Endothelial cell of umbilical vein (primary cell): ENCODE data around the gene OR6K3. TPM values are rescaled to one million over a fixed set of nuclear protein-coding genes. Genes with fewer than 3 reads are reported as not detected.

Experiments
- BruUV-seq: library from RNA; stranded (reverse); fragments of 400-500 nt; replicated peaks from 2 replicates; lab custom pipeline; 2021; lab: Mats Ljungman, UMichigan
- CTCF ChIA-PET: fragments of 300-600, 350-600 bp; sonication (Branson Sonifier 250); formaldehyde crosslinking; loops from one replicate; lab custom pipeline; 2021; ENCODE audit warnings: antibody characterized with exemption, inconsistent platforms; lab: Charles Lee
- POLR2A ChIA-PET: fragments of 300-600, 350-600 bp; sonication (Branson Sonifier 250); formaldehyde crosslinking; loops from one replicate; lab custom pipeline; 2021; ENCODE audit warnings: antibody characterized with exemption, inconsistent platforms; lab: Charles Lee
- DNase-seq: peaks from one replicate; pipeline ENCODE4 v3.0.0-alpha.2; 2011; ENCODE audit warnings: low read depth, low spot score
- FAIRE-seq: peaks from 2 replicates; lab custom pipeline; 2011; peaks lifted over from hg19 to GRCh38; lab: Jason Lieb, UNC
- H2AFZ ChIP-seq: 2 replicates; pipeline ENCODE4 v1.6.0; 2012; ENCODE audit warnings: low read depth, low read length, control low read depth, inconsistent platforms
- H3K27ac ChIP-seq: 2 replicates; pipeline ENCODE4 v1.5.1; 2011; ENCODE audit warnings: low read depth, mild to moderate bottlenecking, control low read depth, low read length, moderate library complexity; ENCODE audit not compliant: insufficient read depth
- H3K27me3 ChIP-seq, 2 experiments: 2 replicates each; pipeline versions ENCODE4 v1.6.0 to v1.6.1; 2011; ENCODE audit warnings: low read length in 2 of 2, mixed read lengths in 1 of 2; ENCODE audit not compliant: control insufficient read depth in 2 of 2, insufficient read depth in 2 of 2
- H3K36me3 ChIP-seq, 2 experiments: 2 replicates in 1 of 2; 3 replicates in 1 of 2; pipeline ENCODE4 v1.5.1; 2011; ENCODE audit warnings: low read length in 2 of 2, mild to moderate bottlenecking in 1 of 2, moderate library complexity in 1 of 2; ENCODE audit not compliant: control insufficient read depth in 2 of 2, insufficient read depth in 2 of 2; ENCODE audit errors: extremely low read depth in 1 of 2
- H3K4me1 ChIP-seq: 3 replicates; pipeline ENCODE4 v1.5.1; 2011; ENCODE audit warnings: mild to moderate bottlenecking, low read length; ENCODE audit not compliant: control insufficient read depth, insufficient read depth; ENCODE audit errors: extremely low read depth
- H3K4me2 ChIP-seq: 2 replicates; pipeline ENCODE4 v1.6.1; 2011; ENCODE audit warnings: low read length, control low read depth, mixed read lengths; ENCODE audit not compliant: insufficient read depth
- H3K4me3 ChIP-seq, 3 experiments: fragments of 200-600 bp in 1 of 3; sonication (generic), shearing (Covaris generic) in 1 of 3; replicated peaks in 1 of 3; 2 replicates each; pipeline ENCODE4 v1.5.1; 2011 to 2016; ENCODE audit warnings: control low read depth in 3 of 3, low read length in 3 of 3, mild to moderate bottlenecking in 2 of 3, inconsistent platforms in 1 of 3, low read depth in 1 of 3, moderate library complexity in 1 of 3; ENCODE audit not compliant: insufficient read depth in 1 of 3
- H3K79me2 ChIP-seq: 2 replicates; pipeline ENCODE4 v1.6.0; 2012; ENCODE audit warnings: low read length, inconsistent platforms; ENCODE audit not compliant: control insufficient read depth, insufficient read depth
- H3K9ac ChIP-seq: replicated peaks from 2 replicates; pipeline ENCODE3; 2011; ENCODE audit warnings: low read length, control low read depth; ENCODE audit not compliant: insufficient read depth; ENCODE audit errors: extremely low read depth
- H3K9me1 ChIP-seq: replicated peaks from 3 replicates; pipeline ENCODE4 v1.6.0; 2011; ENCODE audit warnings: mild to moderate bottlenecking, low read length; ENCODE audit not compliant: control insufficient read depth, insufficient read depth; ENCODE audit errors: extremely low read depth
- H3K9me3 ChIP-seq: replicated peaks from 2 replicates; pipeline ENCODE4 v1.5.1; 2012; ENCODE audit warnings: low read length, inconsistent platforms; ENCODE audit not compliant: control insufficient read depth, insufficient read depth
- H4K20me1 ChIP-seq: replicated peaks from 2 replicates; pipeline ENCODE3; 2011; ENCODE audit warnings: mild to moderate bottlenecking, low read length; ENCODE audit not compliant: control insufficient read depth, insufficient read depth; ENCODE audit errors: extremely low read depth
- CTCF ChIP-seq, 2 donors: IDR thresholded peaks; 1 replicate in 1 of 2; 2 replicates in 1 of 2; pipeline ENCODE4 v1.5.1; 2011; ENCODE audit warnings: low read length in 2 of 2, mild to moderate bottlenecking in 2 of 2, moderate library complexity in 2 of 2, control low read depth in 1 of 2, inconsistent platforms in 1 of 2, low read depth in 1 of 2; ENCODE audit not compliant: insufficient read depth in 1 of 2; ENCODE audit errors: extremely low read depth in 1 of 2
- EZH2 ChIP-seq: IDR thresholded peaks from 2 replicates; pipeline ENCODE4 v1.6.1; 2012; ENCODE audit warnings: borderline replicate concordance, low read depth, mild to moderate bottlenecking, moderate library complexity, low read length, inconsistent platforms; ENCODE audit not compliant: severe bottlenecking
- FOS ChIP-seq: IDR thresholded peaks from 2 replicates; pipeline ENCODE4 v1.6.1; 2011; ENCODE audit warnings: mild to moderate bottlenecking, low read length, moderate library complexity, borderline replicate concordance; ENCODE audit not compliant: insufficient read depth
- GATA2 ChIP-seq: IDR thresholded peaks from 2 replicates; pipeline ENCODE4 v1.7.0; 2011; ENCODE audit warnings: low read depth, mild to moderate bottlenecking, moderate library complexity, mixed read lengths, low read length; ENCODE audit not compliant: insufficient read length, insufficient read depth
- JUN ChIP-seq: IDR thresholded peaks from 2 replicates; pipeline ENCODE4 v1.6.1; 2011; ENCODE audit warnings: borderline replicate concordance, low read depth; ENCODE audit not compliant: insufficient read length, insufficient read depth
- MAX ChIP-seq: IDR thresholded peaks from 2 replicates; pipeline ENCODE4 v1.6.1; 2011; ENCODE audit not compliant: insufficient read depth, insufficient read length
- MYC ChIP-seq: IDR thresholded peaks from one replicate; pipeline ENCODE4 v1.6.1; 2011; ENCODE audit warnings: mild to moderate bottlenecking, low read depth, low read length
- POLR2A ChIP-seq: IDR thresholded peaks from 2 replicates; pipeline ENCODE4 v1.6.1; 2012; ENCODE audit warnings: low read depth, mild to moderate bottlenecking, control low read depth, low read length
- POLR2AphosphoS5 ChIP-seq: IDR thresholded peaks from 2 replicates; pipeline ENCODE4 v1.6.1; 2012; ENCODE audit warnings: low read depth, mild to moderate bottlenecking, control low read depth, low read length, moderate library complexity; ENCODE audit not compliant: insufficient read depth
- dilution Hi-C: fragments of 300-500 bp; cut with MboI; formaldehyde crosslinking; loops from one replicate; pipeline ENCODE4 v1.15.0; 2019; ENCODE audit warnings: low sequenced_read_pairs; ENCODE audit not compliant: extremely low pct_ligation_motif_present
- intact Hi-C: fragments of 100-400 bp; cut with micrococcal nuclease; formaldehyde crosslinking; loops from one replicate; pipeline ENCODE4 v1.10.0; 2022
- polyA plus RNA-seq, 4 experiments: library from polyadenylated mRNA; depleted of rRNA in 3 of 4; stranded (reverse) in 3 of 4; unstranded in 1 of 4; fragments of >200 nt; gene quantifications; 2 replicates each; pipeline versions ENCODE4 v1.2.1 to v1.2.3, GENCODE V29; 2011 to 2012; ENCODE audit warnings: missing spikeins in 1 of 4
- total RNA-seq: library from RNA; stranded (reverse); gene quantifications from 2 replicates; pipeline ENCODE4 v1.2.3, GENCODE V29; 2021

Gene OR6K3
- total and polyA plus RNA-seq, 2 donors (not counting 3 experiments of a cell fraction or from before 2014, with no cell fraction given): not detected

GRCh38 chr1:158719664-158720063 is 856 bp downstream of the OR6K3 start:
- no peak overlapping the region for H3K9ac ChIP-seq
- ChIA-PET POLR2A (no interaction called here), CTCF (no interaction called here)
- H3K9me1 ChIP-seq: no peaks in the 10 kb centered on the region
- no peaks in the 10 kb centered on the region for H3K36me3 ChIP-seq
- no peaks in the 10 kb centered on the region for H3K27me3 ChIP-seq
- TF ChIP-seq FOS (no peak), JUN (no peak), GATA2 (no peak), POLR2A (no peak), MAX (no peak), POLR2AphosphoS5 (no peak), EZH2 (no peak), MYC (no peak), CTCF (IDR thresholded peaks at IDR 0.05; ENCODE audit: extremely low read depth in 1 of 2, insufficient read depth in 1 of 2, low read depth in 1 of 2, low read length in 2 of 2) (no peak)
- H3K9me3 ChIP-seq: no peaks in the 10 kb centered on the region
- no peaks in the 10 kb centered on the region for H3K4me1 ChIP-seq
- DNase-seq (no peak), FAIRE-seq (no peak)
- intact Hi-C loops: no loop called here
- dilution Hi-C loops: no loop called here
- no peak overlapping the region for H3K27ac ChIP-seq
- BruUV-seq: no TSS peak
- no peaks in the 10 kb centered on the region for H3K79me2 ChIP-seq
- H4K20me1 ChIP-seq: no peaks in the 10 kb centered on the region
- no peak overlapping the region for H3K4me2 ChIP-seq
- H2AFZ ChIP-seq: no peak overlapping the region
- H3K4me3 ChIP-seq: no peak overlapping the region
